ENCODE results near the gene BICD1. TPM values are rescaled to one million over a fixed set of nuclear protein-coding genes. Genes with fewer than 3 reads are reported as not detected.

The BICD1 gene
- total and polyA plus RNA-seq, 2 donors (not counting 3 experiments of a cell fraction or from before 2014, with no cell fraction given) = 12.2 to 51.0 TPM

DNA sequence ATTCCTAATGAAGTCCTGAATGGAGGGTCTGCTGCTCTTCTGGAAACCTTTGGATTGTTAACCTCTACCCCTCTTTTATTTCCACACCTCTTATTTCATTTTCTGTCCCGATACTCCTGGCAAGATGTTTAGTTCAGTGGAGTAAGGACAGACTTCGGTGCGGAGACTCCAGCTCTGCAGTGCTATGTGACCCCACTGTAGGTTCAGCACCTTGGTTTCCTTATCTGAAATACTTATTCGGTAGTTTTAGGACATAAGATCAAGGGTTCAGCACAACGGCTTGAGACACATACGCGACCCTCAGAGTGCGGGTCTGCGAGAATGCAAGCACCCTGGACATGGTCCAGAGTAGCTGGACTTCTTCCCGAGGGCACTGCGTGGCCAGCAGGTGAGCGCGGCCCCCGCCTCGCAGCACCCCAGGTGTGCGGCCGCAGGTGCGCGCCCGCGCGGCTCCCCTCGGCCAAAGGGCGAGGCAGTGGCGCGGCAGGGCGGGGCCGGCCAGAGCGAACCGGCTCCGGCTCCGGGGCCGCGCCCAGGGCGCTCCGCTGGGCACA lies 292.2 kb downstream of the BICD1 start:
- Histone ChIP-seq H3K4me2 (ENCODE audit: insufficient read depth, low read length) (peak overlapping the region; percentile 57), H3K27ac (ENCODE audit: insufficient read depth, low read depth, low read length) (no peak overlapping the region), H3K9ac (replicated peaks; ENCODE audit: extremely low read depth, insufficient read depth, low read length) (no peak overlapping the region), H3K9me1 (replicated peaks; ENCODE audit: control insufficient read depth, extremely low read depth, insufficient read depth, low read length) (no peaks in the 10 kb centered on the region), H3K4me3 (replicated peaks in 1 of 3; ENCODE audit: insufficient read depth in 1 of 3, low read depth in 1 of 3, low read length in 3 of 3) (peak overlapping the region; percentile 26 to 83 (median 26)), H3K79me2 (ENCODE audit: control insufficient read depth, insufficient read depth, low read length) (peaks cover 14% of the 10 kb centered on the region), H3K27me3 (ENCODE audit: control insufficient read depth in 2 of 2, insufficient read depth in 2 of 2, low read length in 2 of 2) (no peaks in the 10 kb centered on the region), H3K36me3 (ENCODE audit: control insufficient read depth in 2 of 2, extremely low read depth in 1 of 2, insufficient read depth in 2 of 2, low read length in 2 of 2) (no peaks in the 10 kb centered on the region), H3K4me1 (ENCODE audit: control insufficient read depth, extremely low read depth, insufficient read depth, low read length) (peaks cover 6% of the 10 kb centered on the region), H4K20me1 (replicated peaks; ENCODE audit: control insufficient read depth, extremely low read depth, insufficient read depth, low read length) (no peaks in the 10 kb centered on the region), H2AFZ (ENCODE audit: low read depth, low read length) (peak overlapping the region; percentile 76), H3K9me3 (replicated peaks; ENCODE audit: control insufficient read depth, insufficient read depth, low read length) (no peaks in the 10 kb centered on the region)
- DNase-seq (ENCODE audit: low read depth, low spot score) (peak; percentile 20), FAIRE-seq (no peak)
- intact Hi-C loops (cut with micrococcal nuclease) (loop anchor here (1.0 kb wide), 2 partner anchors 56 to 273 kb away; no protein-coding TSS in a partner anchor), dilution Hi-C loops (cut with MboI; ENCODE audit: extremely low pct_ligation_motif_present, low sequenced_read_pairs) (no loop called here)
- no TSS peak for BruUV-seq (replicated peaks)
- ChIA-PET POLR2A (interaction anchor here (1.0 kb wide), 1 partner anchor 38 kb away, joined by 5 read pairs; no protein-coding TSS in a partner anchor), CTCF (interaction anchor here (0.8 to 3.7 kb wide), 10 partner anchors 21 to 273 kb away, joined by 3 to 29 read pairs (median 4); no protein-coding TSS in a partner anchor)
- TF ChIP-seq EZH2 (IDR thresholded peaks at IDR 0.05; ENCODE audit: borderline replicate concordance, low read depth, low read length, severe bottlenecking) (no peak), GATA2 (IDR thresholded peaks at IDR 0.05; ENCODE audit: insufficient read depth, insufficient read length, low read depth, low read length) (no peak), POLR2AphosphoS5 (IDR thresholded peaks at IDR 0.05; ENCODE audit: insufficient read depth, low read depth, low read length) (no peak), FOS (IDR thresholded peaks at IDR 0.05; ENCODE audit: borderline replicate concordance, insufficient read depth, low read length) (no peak), POLR2A (IDR thresholded peaks at IDR 0.05; ENCODE audit: low read depth, low read length) (no peak), JUN (IDR thresholded peaks at IDR 0.05; ENCODE audit: borderline replicate concordance, insufficient read depth, insufficient read length, low read depth) (no peak), MYC (IDR thresholded peaks at IDR 0.05; ENCODE audit: low read depth, low read length) (no peak)
- TF ChIP-seq, protein P1, sequence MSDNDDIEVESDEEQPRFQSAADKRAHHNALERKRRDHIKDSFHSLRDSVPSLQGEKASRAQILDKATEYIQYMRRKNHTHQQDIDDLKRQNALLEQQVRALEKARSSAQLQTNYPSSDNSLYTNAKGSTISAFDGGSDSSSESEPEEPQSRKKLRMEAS (IDR thresholded peaks at IDR 0.05; ENCODE audit: insufficient read depth, insufficient read length) = no peak
- TF ChIP-seq, protein P2, sequence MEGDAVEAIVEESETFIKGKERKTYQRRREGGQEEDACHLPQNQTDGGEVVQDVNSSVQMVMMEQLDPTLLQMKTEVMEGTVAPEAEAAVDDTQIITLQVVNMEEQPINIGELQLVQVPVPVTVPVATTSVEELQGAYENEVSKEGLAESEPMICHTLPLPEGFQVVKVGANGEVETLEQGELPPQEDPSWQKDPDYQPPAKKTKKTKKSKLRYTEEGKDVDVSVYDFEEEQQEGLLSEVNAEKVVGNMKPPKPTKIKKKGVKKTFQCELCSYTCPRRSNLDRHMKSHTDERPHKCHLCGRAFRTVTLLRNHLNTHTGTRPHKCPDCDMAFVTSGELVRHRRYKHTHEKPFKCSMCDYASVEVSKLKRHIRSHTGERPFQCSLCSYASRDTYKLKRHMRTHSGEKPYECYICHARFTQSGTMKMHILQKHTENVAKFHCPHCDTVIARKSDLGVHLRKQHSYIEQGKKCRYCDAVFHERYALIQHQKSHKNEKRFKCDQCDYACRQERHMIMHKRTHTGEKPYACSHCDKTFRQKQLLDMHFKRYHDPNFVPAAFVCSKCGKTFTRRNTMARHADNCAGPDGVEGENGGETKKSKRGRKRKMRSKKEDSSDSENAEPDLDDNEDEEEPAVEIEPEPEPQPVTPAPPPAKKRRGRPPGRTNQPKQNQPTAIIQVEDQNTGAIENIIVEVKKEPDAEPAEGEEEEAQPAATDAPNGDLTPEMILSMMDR (IDR thresholded peaks at IDR 0.05; ENCODE audit: extremely low read depth in 1 of 2, insufficient read depth in 1 of 2, low read depth in 1 of 2, low read length in 2 of 2) = no peak
